HEK293T (cell line): ENCODE data around the gene ARIH2.

Source experiments
- ELF4 ChIP-seq: fragments of 450-650 bp; IDR thresholded peaks from 2 replicates; pipeline ENCODE4 v1.6.1; 2017; ENCODE audit warnings: antibody characterized with exemption
- FOXA1 ChIP-seq: fragments of 450-650 bp; IDR thresholded peaks from 2 replicates; pipeline ENCODE4 v1.6.1; 2016; ENCODE audit warnings: mild to moderate bottlenecking
- FOXK2 ChIP-seq: fragments of 450-650 bp; IDR thresholded peaks from 2 replicates; pipeline ENCODE4 v1.6.1; 2016; ENCODE audit warnings: mild to moderate bottlenecking
- L3MBTL2 ChIP-seq: fragments of 450-650 bp; conservative IDR thresholded peaks from 2 replicates; pipeline ENCODE4 v1.6.1; 2016; ENCODE audit warnings: mild to moderate bottlenecking
- SP1 ChIP-seq: fragments of 450-650 bp; IDR thresholded peaks from 2 replicates; pipeline ENCODE4 v1.6.1; 2017
- SUZ12 ChIP-seq: fragments of 450-650 bp; IDR thresholded peaks from 2 replicates; pipeline ENCODE4 v1.6.1; 2016; ENCODE audit warnings: mild to moderate bottlenecking
- TARDBP ChIP-seq: fragments of 450-650 bp; IDR thresholded peaks from 2 replicates; pipeline ENCODE4 v1.6.1; 2016
- ZNF384 ChIP-seq: fragments of 450-650 bp; IDR thresholded peaks from 2 replicates; pipeline ENCODE4 v1.6.1; 2016

DNA sequence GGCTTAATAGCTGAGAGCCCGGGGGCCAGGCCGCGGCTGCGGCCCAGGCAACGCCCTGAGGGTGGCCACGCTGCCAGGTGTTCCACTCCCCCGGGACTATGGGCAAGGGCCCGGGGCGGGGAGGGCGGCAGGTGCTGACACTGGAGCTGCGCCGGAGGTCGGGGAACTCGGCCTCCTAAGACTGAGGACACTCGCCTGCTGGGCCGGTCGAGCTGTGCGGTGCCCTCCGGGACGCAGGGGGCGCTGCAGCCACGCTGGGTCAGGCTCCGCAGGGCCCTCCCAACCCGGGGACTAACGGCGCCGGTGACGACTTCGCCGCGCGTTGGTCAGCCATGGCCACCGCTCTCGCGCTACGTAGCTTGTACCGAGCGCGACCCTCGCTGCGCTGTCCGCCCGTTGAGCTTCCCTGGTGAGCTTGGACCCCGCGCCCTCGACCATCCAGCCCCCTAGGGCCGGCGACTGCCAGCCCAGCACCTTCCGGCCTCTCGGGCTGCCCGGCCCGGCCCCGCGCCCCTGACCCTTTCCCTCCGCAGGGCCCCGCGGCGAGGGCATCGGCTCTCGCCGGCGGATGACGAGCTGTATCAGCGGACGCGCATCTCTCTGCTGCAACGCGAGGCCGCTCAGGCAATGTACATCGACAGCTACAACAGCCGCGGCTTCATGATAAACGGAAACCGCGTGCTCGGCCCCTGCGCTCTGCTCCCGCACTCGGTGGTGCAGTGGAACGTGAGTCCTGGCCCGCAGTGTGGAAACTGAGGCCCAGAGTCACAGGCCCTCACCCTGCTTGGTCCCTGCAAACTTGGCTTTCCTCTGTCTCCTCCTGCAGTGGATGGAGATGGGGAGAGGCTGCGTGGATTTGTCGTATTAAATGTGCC is 103.4 kb downstream of the ARIH2 start, which contains the start of gene NDUFAF3:
- TF ChIP-seq TARDBP, result no peak
- peak; percentile 90 for TF ChIP-seq L3MBTL2
- peak; percentile 79 for TF ChIP-seq ELF4
- TF ChIP-seq ZNF384, result no peak
- TF ChIP-seq SP1, result no peak
- no peak for TF ChIP-seq FOXA1
- TF ChIP-seq FOXK2, result no peak
- TF ChIP-seq SUZ12, result no peak
